Activated T-cell treated with anti-CD3 and anti-CD28 coated beads, Interleukin-2, amount 50 U/mL, for 72 hours (primary cell): ENCODE results near the gene TMEM123. TPM values are rescaled to one million over a fixed set of nuclear protein-coding genes. Genes with fewer than 3 reads are reported as not detected.
A peak's percentile ranks its signal among the peaks of the same experiment; 100 is the strongest.

ENCODE experiments used
- ATAC-seq, 2 donors: fragments of 150-1000 bp; cut with Tn5 transposase; replicated peaks in 1 of 2; 2 replicates each; pipeline ENCODE4 v1.10.0; 2021; ENCODE audit warnings: moderate library complexity in 2 of 2, mild to moderate bottlenecking in 1 of 2
- DNase-seq, 2 donors: peaks; one replicate each; pipeline ENCODE4 v3.0.0; 2021 to 2022; ENCODE audit warnings: mixed read lengths in 1 of 2
- H3K27ac Mint-ChIP-seq: one replicate; pipeline ENCODE4 v1.8.0; 2022; ENCODE audit warnings: mild to moderate bottlenecking, moderate library complexity, mixed read lengths
- H3K27me3 Mint-ChIP-seq: one replicate; pipeline ENCODE4 v1.8.0; 2022; ENCODE audit warnings: low read depth, mixed read lengths
- H3K36me3 Mint-ChIP-seq, 2 donors: one replicate each; pipeline ENCODE4 v1.8.0; 2022; ENCODE audit warnings: mixed read lengths in 2 of 2, mild to moderate bottlenecking in 1 of 2; ENCODE audit not compliant: insufficient read depth in 2 of 2
- H3K4me1 Mint-ChIP-seq: one replicate; pipeline ENCODE4 v1.8.0; 2022; ENCODE audit warnings: low read depth, mixed read lengths
- H3K4me3 Mint-ChIP-seq, 2 donors: one replicate each; pipeline ENCODE4 v1.8.0; 2022; ENCODE audit warnings: mild to moderate bottlenecking in 2 of 2, mixed read lengths in 2 of 2, moderate library complexity in 2 of 2
- H3K9me3 Mint-ChIP-seq, 2 donors: one replicate each; pipeline ENCODE4 v1.8.0; 2022; ENCODE audit warnings: mixed read lengths in 2 of 2
- total RNA-seq, 2 donors: library from RNA; stranded (reverse); gene quantifications; one replicate each; pipeline ENCODE4 v1.2.3, GENCODE V29; 2022

Gene TMEM123
- total RNA-seq, 2 donors from 2014 or later, result 279 to 347 TPM

DNA sequence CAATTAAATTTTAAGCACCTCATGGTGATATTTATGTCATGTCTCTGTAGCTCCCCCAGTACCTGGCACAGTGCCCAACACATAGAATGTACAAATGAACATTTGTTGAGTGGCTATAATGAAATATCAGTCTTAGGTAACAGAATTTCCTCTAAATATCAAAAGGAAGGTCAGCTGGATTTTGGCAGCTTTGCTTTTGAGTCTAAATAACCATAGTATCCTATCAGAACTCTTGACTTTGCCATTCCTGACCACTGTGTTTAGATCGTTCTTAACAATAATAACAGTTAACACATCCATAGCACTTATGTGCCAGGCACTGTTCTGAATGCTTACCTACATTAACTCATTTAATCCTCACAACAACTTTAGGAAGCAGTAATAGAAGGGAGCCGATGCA, 26.6 kb downstream of the TMEM123 start:
- Mint-ChIP-seq H3K4me3 (no peak overlapping the region), H3K4me1 (peaks cover 88% of the 10 kb centered on the region), H3K9me3 (no peaks in the 10 kb centered on the region), H3K27ac (peak overlapping the region; percentile 39), H3K36me3 (peaks cover 3 to 29% of the 10 kb centered on the region in 2 donors), H3K27me3 (no peaks in the 10 kb centered on the region)
- DNase-seq (no peak), ATAC-seq (no peak)

DNA sequence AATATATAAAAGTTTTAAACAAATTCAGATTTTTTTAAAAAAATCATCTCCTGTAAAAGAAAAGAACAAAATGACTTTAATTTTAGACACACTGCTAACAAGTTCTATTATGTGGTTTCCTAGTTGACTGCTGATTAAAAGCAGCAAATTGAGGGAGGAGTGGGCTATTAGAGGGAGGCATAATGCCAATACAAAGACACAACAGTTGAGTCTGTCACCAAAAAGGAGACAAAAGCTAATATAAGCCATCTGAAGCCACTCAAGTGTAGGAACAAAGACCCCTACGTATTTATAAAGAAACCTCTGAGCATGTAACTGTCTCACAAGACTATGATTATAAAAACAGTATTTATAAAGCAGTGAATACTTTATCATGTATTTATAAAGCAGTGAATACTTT, 28.6 kb downstream of the TMEM123 start:
- Mint-ChIP-seq H3K27me3 (no peaks in the 10 kb centered on the region), H3K4me1 (peaks cover 87% of the 10 kb centered on the region), H3K9me3 (no peaks in the 10 kb centered on the region), H3K27ac (no peak overlapping the region), H3K4me3 (no peak overlapping the region), H3K36me3 (peaks cover 2 to 24% of the 10 kb centered on the region in 2 donors)
- no peak for DNase-seq
- no peak for ATAC-seq

DNA sequence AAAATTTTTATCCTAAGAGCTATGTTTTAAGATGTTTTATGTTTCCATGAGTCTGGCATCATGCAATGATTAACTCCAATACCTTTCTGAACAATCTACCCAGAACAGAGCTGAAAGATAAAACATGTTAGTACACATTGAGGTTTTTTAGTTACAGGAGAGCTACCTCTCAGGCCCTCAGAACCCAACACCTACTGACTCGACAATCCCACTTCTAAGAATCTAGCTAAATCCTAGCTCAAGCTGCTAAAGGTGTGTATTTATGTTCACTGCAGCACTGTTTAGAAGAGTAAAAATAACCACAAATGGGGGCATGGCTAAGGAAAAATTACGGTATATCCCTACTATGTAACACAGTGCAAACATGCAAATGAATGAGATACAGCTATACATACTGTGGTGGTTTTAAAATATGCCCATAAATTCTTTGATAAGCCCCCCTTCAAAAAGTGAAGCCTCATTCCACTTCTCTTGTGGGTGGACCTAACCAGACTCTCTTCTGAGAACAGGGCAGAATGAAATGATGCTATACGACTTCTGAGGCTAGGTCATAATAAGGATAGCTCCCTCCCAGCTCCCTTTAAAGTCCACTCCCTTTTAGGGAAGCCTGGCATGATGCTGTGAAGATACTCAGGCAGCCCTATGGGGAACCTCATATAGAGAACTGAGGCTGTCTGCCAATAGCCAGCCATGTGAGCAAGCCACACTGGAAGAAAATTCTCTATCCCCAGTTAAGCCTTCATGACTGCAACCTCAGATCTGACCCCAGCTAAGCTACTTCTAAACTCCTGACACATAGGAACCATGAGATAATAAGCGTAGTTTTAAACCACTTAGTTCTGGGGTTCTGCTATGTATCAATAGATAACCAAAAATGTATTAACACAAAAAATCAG, 29.5 kb downstream of the TMEM123 start:
- Mint-ChIP-seq H3K4me1 (peaks cover 88% of the 10 kb centered on the region), H3K27ac (peak overlapping the region; percentile 84), H3K4me3 (peak overlapping the region in 1 of 2 donors; percentile 41), H3K9me3 (peaks cover 0 to 2% of the 10 kb centered on the region in 2 donors), H3K36me3 (peaks cover 7 to 28% of the 10 kb centered on the region in 2 donors), H3K27me3 (no peaks in the 10 kb centered on the region)
- DNase-seq (no peak), ATAC-seq (peak; percentile 35 to 43)

DNA sequence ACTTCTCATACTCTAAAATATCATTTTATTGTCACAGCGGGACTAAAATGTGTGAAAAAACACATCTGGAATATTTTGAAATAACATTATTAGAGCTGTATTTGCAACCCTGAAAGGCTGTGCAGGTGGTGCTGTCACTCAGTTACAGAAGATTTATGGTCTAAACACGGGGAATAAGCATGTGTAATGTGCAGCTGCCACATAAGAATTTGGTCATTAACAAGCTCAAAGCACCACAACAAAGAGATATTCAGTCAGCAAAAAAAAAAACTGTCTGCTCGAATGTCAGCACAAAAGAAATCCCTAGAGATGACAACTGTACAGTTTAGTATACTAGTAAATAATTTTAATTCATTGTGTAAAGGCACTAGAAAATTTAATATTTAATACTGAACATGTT, 31.3 kb downstream of the TMEM123 start:
- H3K4me3 Mint-ChIP-seq, result peak overlapping the region; percentile 25 to 33
- peaks cover 14 to 34% of the 10 kb centered on the region in 2 donors for H3K36me3 Mint-ChIP-seq

DNA sequence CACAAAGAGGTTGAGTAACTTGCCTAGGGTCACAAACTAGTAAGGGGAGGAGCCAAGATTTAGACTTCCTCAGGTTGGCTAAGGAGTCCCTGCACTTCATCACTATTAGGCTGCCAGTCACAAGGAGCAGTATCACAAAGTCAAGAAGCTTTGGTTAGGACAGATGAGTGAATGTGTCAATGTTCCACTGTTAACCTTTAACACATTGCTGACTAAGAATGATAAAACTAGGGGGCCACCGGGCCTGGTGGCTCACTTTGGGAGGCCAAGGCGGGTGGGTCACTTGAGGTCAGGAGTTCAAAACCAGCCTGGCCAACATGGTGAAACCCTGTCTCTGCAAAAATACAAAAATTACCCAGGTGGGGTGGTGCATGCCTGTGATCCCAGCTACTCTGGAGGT, 32.0 kb downstream of the TMEM123 start:
- H3K27me3 Mint-ChIP-seq, result no peaks in the 10 kb centered on the region
- peak; percentile 46 to 57 for DNase-seq
- H3K36me3 Mint-ChIP-seq, result peaks cover 16 to 37% of the 10 kb centered on the region in 2 donors
- peaks cover 6 to 7% of the 10 kb centered on the region in 2 donors for H3K9me3 Mint-ChIP-seq
- ATAC-seq, result peak; percentile 61 to 64
- peak overlapping the region; percentile 25 to 33 for H3K4me3 Mint-ChIP-seq
- H3K4me1 Mint-ChIP-seq, result peaks cover 95% of the 10 kb centered on the region
- H3K27ac Mint-ChIP-seq, result peak overlapping the region; percentile 73

More for the DNA sequence above, 31.3 kb downstream of the TMEM123 start:
- DNase-seq (no peak), ATAC-seq (no peak)
- Mint-ChIP-seq H3K27me3 (no peaks in the 10 kb centered on the region), H3K9me3 (peaks cover 6 to 7% of the 10 kb centered on the region in 2 donors), H3K4me1 (peaks cover 94% of the 10 kb centered on the region), H3K27ac (peak overlapping the region; percentile 73)

DNA sequence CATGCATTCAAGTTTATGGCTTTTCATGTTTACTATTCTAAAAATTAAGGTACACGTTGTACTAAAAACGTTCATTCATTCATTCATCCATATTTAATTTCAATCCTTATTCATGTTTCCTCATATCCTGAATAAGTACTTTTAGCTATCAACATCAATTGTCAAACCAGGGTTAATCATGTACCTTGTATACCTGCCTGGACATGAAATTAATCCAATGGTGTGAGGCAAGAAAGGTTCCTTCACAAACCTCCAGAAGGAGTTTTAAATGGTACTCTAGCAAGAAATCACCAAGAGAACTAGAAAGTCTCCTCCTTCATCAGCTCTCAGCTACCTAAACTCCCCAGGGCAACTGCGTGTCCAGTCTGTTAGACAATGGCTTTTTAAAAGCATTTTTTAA, 33.4 kb downstream of the TMEM123 start:
- DNase-seq, result no peak
- peaks cover 95% of the 10 kb centered on the region for H3K4me1 Mint-ChIP-seq
- ATAC-seq, result no peak
- H3K36me3 Mint-ChIP-seq, result peaks cover 17 to 42% of the 10 kb centered on the region in 2 donors
- H3K27ac Mint-ChIP-seq, result no peak overlapping the region
- H3K4me3 Mint-ChIP-seq, result no peak overlapping the region
- no peaks in the 10 kb centered on the region for H3K27me3 Mint-ChIP-seq
- peaks cover 6 to 8% of the 10 kb centered on the region in 2 donors for H3K9me3 Mint-ChIP-seq

DNA sequence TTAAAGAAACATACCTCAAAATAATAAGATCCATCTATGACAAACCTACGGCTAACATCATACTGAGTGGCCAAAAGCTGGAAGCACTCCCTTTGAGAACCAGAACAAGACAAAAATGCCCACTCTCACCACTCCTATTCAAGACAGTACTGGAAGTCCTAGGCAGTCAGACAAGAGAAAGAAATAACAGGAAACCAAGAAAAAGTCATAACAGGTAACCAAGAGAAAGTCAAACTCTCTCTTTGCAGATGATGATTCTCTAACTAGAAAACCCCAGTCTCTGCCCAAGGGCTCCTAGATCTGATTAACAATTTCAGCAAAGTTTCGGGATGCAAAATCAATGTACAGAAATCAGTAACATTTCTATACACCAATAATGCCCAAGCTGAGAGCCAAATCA, 35.6 kb downstream of the TMEM123 start:
- DNase-seq (peak; percentile 29 to 35), ATAC-seq (peak; percentile 82 to 88)
- H3K27ac Mint-ChIP-seq, result peak overlapping the region; percentile 36
- peak overlapping the region; percentile 59 to 61 for H3K4me3 Mint-ChIP-seq
- peaks cover 92% of the 10 kb centered on the region for H3K4me1 Mint-ChIP-seq
- H3K36me3 Mint-ChIP-seq, result peaks cover 20 to 45% of the 10 kb centered on the region in 2 donors
- no peaks in the 10 kb centered on the region for H3K27me3 Mint-ChIP-seq
- H3K9me3 Mint-ChIP-seq, result peaks cover 6 to 9% of the 10 kb centered on the region in 2 donors

DNA sequence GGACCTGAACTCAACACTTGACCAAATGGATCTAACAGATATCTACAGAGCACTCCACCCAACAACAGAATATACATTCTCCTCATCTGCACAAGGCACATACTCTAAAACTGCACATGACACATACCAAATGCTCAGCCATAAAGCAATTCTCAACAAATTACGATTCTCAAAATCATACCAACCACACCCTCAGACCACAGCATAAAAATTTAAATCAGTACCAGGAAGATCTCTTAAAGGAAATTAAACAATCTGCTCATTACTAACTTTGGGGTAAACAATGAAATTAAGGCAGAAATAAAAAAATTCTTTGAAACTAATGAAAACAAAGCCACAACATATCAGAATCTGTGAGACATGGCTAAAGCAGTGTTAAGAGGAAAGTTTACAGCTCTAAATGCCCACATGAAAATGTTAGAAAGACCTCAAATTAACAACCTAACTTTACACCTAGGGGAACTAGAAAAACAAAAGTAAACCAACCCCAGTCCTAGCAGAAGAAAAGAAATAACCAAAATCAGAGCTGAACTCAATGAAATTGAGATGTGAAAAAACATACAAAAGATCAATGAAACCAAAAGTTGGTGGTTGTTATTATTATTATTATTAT, 37.2 kb downstream of the TMEM123 start:
- no peak for DNase-seq
- Mint-ChIP-seq H3K36me3 (peaks cover 24 to 43% of the 10 kb centered on the region in 2 donors), H3K27ac (peak overlapping the region; percentile 78), H3K9me3 (peaks cover 6 to 9% of the 10 kb centered on the region in 2 donors), H3K4me3 (peak overlapping the region; percentile 62 to 67), H3K4me1 (peaks cover 89% of the 10 kb centered on the region), H3K27me3 (no peaks in the 10 kb centered on the region)
- ATAC-seq, result peak; percentile 55 to 62

DNA sequence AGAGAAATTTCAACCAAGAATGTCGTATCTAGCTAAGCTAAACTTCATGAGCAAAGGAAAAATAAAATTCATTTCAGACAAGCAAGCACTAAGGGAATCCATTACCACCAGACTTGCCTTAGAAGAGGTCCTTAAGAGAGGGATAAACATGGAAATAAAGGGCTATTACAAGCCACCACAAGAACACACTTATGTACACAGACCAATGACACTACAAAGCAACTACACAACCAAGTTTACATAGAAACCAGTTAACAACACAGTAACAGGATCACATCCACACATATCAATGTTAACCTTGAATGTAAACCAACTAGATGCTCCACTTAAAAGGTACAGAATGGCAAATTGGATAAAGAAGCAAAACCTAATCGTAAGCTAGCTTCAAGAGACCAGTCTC, 38.0 kb downstream of the TMEM123 start:
- DNase-seq (no peak), ATAC-seq (no peak)
- no peaks in the 10 kb centered on the region for H3K27me3 Mint-ChIP-seq
- H3K4me1 Mint-ChIP-seq, result peaks cover 84% of the 10 kb centered on the region
- peak overlapping the region; percentile 62 to 67 for H3K4me3 Mint-ChIP-seq
- H3K27ac Mint-ChIP-seq, result peak overlapping the region; percentile 78
- peaks cover 6 to 9% of the 10 kb centered on the region in 2 donors for H3K9me3 Mint-ChIP-seq
- H3K36me3 Mint-ChIP-seq, result peaks cover 25 to 44% of the 10 kb centered on the region in 2 donors

DNA sequence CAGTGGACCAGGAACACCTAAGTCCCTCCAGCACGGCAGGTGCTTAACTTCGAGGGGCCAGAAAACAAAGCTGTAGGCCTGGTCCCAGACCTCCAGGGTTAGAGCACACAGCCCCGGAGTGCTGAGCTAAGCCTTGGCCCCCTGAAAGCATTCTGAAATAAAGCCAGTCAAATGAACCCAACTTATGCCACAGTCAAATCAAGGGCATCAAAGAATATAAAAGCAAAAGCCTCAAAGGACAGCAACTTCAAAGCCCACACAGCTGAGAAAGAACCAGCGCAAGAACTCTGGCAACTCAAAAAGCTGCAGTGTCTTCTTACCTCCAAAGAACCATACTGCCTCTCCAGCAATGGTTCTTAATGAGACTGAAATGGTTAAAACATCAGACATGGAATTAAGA, 39.1 kb downstream of the TMEM123 start:
- H3K27me3 Mint-ChIP-seq, result no peaks in the 10 kb centered on the region

DNA sequence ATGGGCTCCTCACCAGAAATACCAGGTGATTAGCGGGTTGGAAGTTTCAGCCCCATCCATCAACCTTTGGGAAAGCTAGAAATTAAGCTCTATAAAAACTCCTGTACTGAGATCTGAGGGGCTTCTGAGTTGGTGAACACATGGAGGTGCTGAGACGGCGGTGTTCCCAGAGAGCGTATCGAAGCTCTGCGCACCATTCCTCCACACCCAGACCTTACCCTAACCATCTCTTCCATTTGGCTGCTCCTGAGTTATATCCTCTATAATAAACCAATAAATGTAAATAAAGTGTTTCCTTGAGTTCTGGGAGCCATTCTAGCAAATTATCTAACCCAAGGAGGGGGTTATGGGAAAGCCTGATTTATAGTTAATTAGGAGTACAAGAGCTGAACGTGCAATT, 41.4 kb downstream of the TMEM123 start:
- H3K36me3 Mint-ChIP-seq, result peaks cover 10 to 30% of the 10 kb centered on the region in 2 donors
- no peaks in the 10 kb centered on the region for H3K27me3 Mint-ChIP-seq
- H3K4me3 Mint-ChIP-seq, result peak overlapping the region in 1 of 2 donors; percentile 42
- H3K27ac Mint-ChIP-seq, result peak overlapping the region; percentile 71
- DNase-seq (no peak), ATAC-seq (no peak)
- H3K4me1 Mint-ChIP-seq, result peaks cover 82% of the 10 kb centered on the region
- peaks cover 0 to 2% of the 10 kb centered on the region in 2 donors for H3K9me3 Mint-ChIP-seq

More for the DNA sequence above, 39.1 kb downstream of the TMEM123 start:
- H3K4me1 Mint-ChIP-seq, result peaks cover 82% of the 10 kb centered on the region
- H3K9me3 Mint-ChIP-seq, result peaks cover 6 to 7% of the 10 kb centered on the region in 2 donors
- H3K27ac Mint-ChIP-seq, result peak overlapping the region; percentile 29
- ATAC-seq (peak in 1 of 2 donors; percentile 6), DNase-seq (no peak)
- peaks cover 20 to 41% of the 10 kb centered on the region in 2 donors for H3K36me3 Mint-ChIP-seq
- H3K4me3 Mint-ChIP-seq, result peak overlapping the region; percentile 18 to 67

DNA sequence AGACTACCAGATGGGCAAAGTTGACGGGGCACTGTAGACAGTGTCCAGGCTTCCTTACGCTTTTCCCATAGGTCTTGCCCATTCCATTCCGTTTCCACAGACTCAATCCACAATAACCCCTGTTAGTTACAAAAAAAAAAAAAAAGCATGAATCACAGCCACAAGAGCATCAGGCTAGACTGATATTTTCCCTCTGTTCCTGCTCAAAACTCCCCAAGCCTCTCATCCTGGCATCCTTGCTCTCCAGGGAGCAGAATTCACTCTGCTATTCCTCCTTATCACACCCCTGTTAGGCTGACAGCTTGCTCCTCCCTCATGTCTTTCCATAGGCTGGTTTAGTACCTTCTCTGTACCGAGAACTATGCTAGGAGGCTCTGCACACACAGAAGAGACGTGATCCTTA, 42.2 kb downstream of the TMEM123 start:
- Mint-ChIP-seq H3K36me3 (peaks cover 9 to 25% of the 10 kb centered on the region in 2 donors), H3K9me3 (peaks cover 0 to 2% of the 10 kb centered on the region in 2 donors), H3K4me3 (no peak overlapping the region), H3K4me1 (peaks cover 80% of the 10 kb centered on the region), H3K27ac (peak overlapping the region; percentile 2), H3K27me3 (no peaks in the 10 kb centered on the region)
- DNase-seq (no peak), ATAC-seq (no peak)

DNA sequence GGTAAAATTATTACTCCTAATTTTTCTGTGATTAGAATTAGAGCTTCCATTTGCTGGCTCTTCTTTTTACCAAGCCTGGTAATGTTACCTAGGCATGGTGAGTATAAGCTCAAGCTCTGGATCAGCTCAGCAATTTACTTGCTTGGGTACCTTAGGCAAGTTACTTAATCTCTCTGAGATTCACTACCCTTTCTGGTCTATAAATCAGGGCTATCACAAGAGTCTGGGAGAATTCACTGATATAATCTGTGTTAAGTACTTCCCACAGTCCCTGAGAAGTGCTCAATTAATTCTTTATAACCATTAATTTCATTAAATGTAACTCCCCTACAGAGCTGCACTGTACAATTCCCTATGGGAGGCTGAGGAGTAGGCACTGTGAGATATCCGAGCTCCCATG, 44.2 kb downstream of the TMEM123 start:
- peaks cover 5 to 17% of the 10 kb centered on the region in 2 donors for H3K36me3 Mint-ChIP-seq
- ATAC-seq (no peak), DNase-seq (no peak)
- no peaks in the 10 kb centered on the region for H3K27me3 Mint-ChIP-seq
- no peaks in the 10 kb centered on the region for H3K9me3 Mint-ChIP-seq
- peaks cover 78% of the 10 kb centered on the region for H3K4me1 Mint-ChIP-seq
- no peak overlapping the region for H3K4me3 Mint-ChIP-seq
- H3K27ac Mint-ChIP-seq, result no peak overlapping the region
